Measurements from ENCODE around the gene SPATA33. TPM values are rescaled to one million over a fixed set of nuclear protein-coding genes. Genes with fewer than 3 reads are reported as not detected.
"Not testable (repeated sequence)": the region's sequence is repeated elsewhere in the genome, so short reads cannot be mapped to it uniquely, and the experiment has no call there.

SPATA33 gene
- total and polyA plus RNA-seq, 2 experiments from 2014 or later: 4.4 to 16.8 TPM

DNA sequence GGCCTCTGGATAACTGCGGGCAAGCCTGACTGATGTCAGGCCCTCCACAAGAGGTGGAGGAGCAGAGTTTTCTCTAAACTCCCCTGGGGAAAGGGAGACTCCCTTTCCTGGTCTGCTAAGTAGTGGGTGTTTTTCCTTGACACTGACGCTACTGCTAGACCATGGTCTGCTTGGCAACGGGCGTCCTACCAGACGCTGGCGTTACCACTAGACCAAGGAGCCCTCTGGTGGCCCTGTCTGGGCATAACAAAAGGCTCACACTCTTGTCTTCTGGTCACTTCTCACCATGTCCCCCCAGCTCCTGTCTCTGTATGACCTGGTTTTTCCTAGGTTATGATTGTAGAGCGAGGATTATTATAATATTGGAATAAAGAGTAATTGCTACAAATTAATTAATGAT lies 9.4 kb downstream of the SPATA33 start:
- not testable (repeated sequence) for H3K4me1 ChIP-seq (ENCODE audit: insufficient read depth); H3K27me3 ChIP-seq; H3K79me2 ChIP-seq; H4K20me1 ChIP-seq (ENCODE audit: insufficient read depth, poor library complexity, severe bottlenecking); H3K36me3 ChIP-seq (replicated peaks; ENCODE audit: insufficient read depth, low read depth); H2AFZ ChIP-seq; H3K4me2 ChIP-seq; H3K9me2 ChIP-seq (replicated peaks; ENCODE audit: insufficient read depth); H3K27ac ChIP-seq; H3K4me3 ChIP-seq; DNase-seq (ENCODE audit: low spot score); H3K9me3 ChIP-seq (ENCODE audit: low read depth)
- TF ChIP-seq, protein P1, sequence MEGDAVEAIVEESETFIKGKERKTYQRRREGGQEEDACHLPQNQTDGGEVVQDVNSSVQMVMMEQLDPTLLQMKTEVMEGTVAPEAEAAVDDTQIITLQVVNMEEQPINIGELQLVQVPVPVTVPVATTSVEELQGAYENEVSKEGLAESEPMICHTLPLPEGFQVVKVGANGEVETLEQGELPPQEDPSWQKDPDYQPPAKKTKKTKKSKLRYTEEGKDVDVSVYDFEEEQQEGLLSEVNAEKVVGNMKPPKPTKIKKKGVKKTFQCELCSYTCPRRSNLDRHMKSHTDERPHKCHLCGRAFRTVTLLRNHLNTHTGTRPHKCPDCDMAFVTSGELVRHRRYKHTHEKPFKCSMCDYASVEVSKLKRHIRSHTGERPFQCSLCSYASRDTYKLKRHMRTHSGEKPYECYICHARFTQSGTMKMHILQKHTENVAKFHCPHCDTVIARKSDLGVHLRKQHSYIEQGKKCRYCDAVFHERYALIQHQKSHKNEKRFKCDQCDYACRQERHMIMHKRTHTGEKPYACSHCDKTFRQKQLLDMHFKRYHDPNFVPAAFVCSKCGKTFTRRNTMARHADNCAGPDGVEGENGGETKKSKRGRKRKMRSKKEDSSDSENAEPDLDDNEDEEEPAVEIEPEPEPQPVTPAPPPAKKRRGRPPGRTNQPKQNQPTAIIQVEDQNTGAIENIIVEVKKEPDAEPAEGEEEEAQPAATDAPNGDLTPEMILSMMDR (IDR thresholded peaks at IDR 0.05; ENCODE audit: poor library complexity): peak; percentile 11
- 73% methylated on average over 7 of the region's 7 CpGs for WGBS (ENCODE audit: low lambda C conversion rate, missing lambda C conversion rate)

DNA sequence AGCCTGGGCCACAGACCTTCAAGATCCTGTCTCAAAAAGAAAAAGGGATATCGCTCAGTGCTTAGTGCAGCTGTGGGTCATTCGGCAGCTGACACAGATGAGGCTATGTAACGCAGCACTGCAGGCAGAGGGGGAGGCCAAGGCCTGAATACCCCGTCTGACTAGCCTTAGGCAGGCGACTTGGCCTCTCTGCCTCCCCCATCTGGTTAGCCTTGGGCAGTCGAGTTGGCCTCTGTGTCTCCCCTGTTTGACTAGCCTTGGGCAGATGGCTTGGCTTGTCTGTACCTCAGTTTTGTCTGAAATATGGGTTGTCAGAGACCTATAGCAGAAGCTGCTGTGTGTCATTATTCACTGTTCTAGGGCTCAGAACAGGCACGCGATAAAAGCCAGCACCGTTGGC lies 10.0 kb downstream of the SPATA33 start:
- DNase-seq (ENCODE audit: low spot score): no peak
- Histone ChIP-seq H3K9me3 (ENCODE audit: low read depth) (no peaks in the 10 kb centered on the region), H3K4me1 (ENCODE audit: insufficient read depth) (peaks cover 7% of the 10 kb centered on the region), H4K20me1 (ENCODE audit: insufficient read depth, poor library complexity, severe bottlenecking) (no peaks in the 10 kb centered on the region), H3K27me3 (no peaks in the 10 kb centered on the region), H3K27ac (no peak overlapping the region), H3K36me3 (replicated peaks; ENCODE audit: insufficient read depth, low read depth) (no peaks in the 10 kb centered on the region), H3K4me2 (no peak overlapping the region), H2AFZ (no peak overlapping the region), H3K79me2 (no peaks in the 10 kb centered on the region), H3K4me3 (no peak overlapping the region), H3K9me2 (replicated peaks; ENCODE audit: insufficient read depth) (no peaks in the 10 kb centered on the region)
- WGBS (ENCODE audit: low lambda C conversion rate, missing lambda C conversion rate): 86% methylated on average over 9 of the region's 9 CpGs
- TF ChIP-seq EZH2 (IDR thresholded peaks at IDR 0.05; ENCODE audit: borderline replicate concordance) (no peak), EZH2phosphoT487 (IDR thresholded peaks at IDR 0.05; ENCODE audit: low read depth, severe bottlenecking, unreplicated experiment) (no peak)
- TF ChIP-seq, protein P1 (IDR thresholded peaks at IDR 0.05; ENCODE audit: poor library complexity): no peak

DNA sequence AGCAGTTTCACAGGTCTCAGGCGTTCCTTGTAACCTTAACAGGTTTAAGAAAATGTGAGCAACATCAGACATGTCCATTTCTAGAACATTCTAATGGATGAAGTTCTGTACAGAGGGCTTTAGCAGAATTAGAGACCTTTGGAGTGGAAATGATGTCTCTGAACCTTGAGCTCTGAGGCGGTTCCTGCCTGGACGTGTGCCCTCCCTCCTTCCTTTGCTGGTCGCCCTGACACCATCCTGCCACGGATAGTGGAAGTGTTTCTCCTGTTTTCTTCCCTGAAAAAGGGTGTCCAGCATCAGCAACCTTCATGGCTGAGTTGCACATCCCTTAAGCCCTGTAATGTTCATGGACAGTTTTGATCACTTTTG lies 11.1 kb downstream of the SPATA33 start:
- no peaks in the 10 kb centered on the region for H3K9me2 ChIP-seq (replicated peaks; ENCODE audit: insufficient read depth)
- no peak overlapping the region for H3K27ac ChIP-seq
- no peaks in the 10 kb centered on the region for H3K36me3 ChIP-seq (replicated peaks; ENCODE audit: insufficient read depth, low read depth)
- TF ChIP-seq EZH2 (IDR thresholded peaks at IDR 0.05; ENCODE audit: borderline replicate concordance) (no peak), EZH2phosphoT487 (IDR thresholded peaks at IDR 0.05; ENCODE audit: low read depth, severe bottlenecking, unreplicated experiment) (no peak)
- TF ChIP-seq, protein P1 (IDR thresholded peaks at IDR 0.05; ENCODE audit: poor library complexity): no peak
- H3K4me3 ChIP-seq: no peak overlapping the region
- no peaks in the 10 kb centered on the region for H3K9me3 ChIP-seq (ENCODE audit: low read depth)
- 95% methylated on average over 5 of the region's 5 CpGs for WGBS (ENCODE audit: low lambda C conversion rate, missing lambda C conversion rate)
- no peaks in the 10 kb centered on the region for H3K27me3 ChIP-seq
- no peak overlapping the region for H3K4me2 ChIP-seq
- no peak for DNase-seq (ENCODE audit: low spot score)
- no peaks in the 10 kb centered on the region for H4K20me1 ChIP-seq (ENCODE audit: insufficient read depth, poor library complexity, severe bottlenecking)
- peaks cover 7% of the 10 kb centered on the region for H3K4me1 ChIP-seq (ENCODE audit: insufficient read depth)
- H2AFZ ChIP-seq: no peak overlapping the region
- H3K79me2 ChIP-seq: no peaks in the 10 kb centered on the region

DNA sequence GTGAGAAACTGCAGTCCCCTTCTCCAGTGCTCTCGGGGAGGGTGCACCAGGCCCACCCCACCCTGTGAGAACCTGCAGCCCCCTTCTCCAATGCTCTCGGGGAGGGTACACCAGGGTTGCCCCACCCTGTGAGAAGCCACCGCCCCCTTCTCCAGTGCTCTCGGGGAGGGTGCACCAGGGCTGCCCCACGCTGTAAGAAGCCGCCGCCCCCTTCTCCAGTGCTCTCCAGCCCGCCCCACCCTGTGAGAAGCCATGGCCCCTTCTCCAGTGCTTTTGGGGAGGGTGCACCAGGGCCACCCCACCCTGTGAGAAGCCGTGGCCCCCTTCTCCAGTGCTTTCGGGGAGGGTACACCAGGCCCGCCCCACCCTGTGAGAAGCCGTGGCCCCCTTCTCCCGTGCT lies 12.1 kb downstream of the SPATA33 start:
- Histone ChIP-seq H4K20me1 (ENCODE audit: insufficient read depth, poor library complexity, severe bottlenecking) (no peaks in the 10 kb centered on the region), H3K27me3 (no peaks in the 10 kb centered on the region), H3K4me2 (no peak overlapping the region), H3K36me3 (replicated peaks; ENCODE audit: insufficient read depth, low read depth) (no peaks in the 10 kb centered on the region), H3K9me3 (ENCODE audit: low read depth) (no peaks in the 10 kb centered on the region), H2AFZ (no peak overlapping the region), H3K27ac (no peak overlapping the region), H3K4me1 (ENCODE audit: insufficient read depth) (peaks cover 7% of the 10 kb centered on the region), H3K4me3 (no peak overlapping the region), H3K79me2 (no peaks in the 10 kb centered on the region), H3K9me2 (replicated peaks; ENCODE audit: insufficient read depth) (no peaks in the 10 kb centered on the region)
- 100% methylated on average over 4 of the region's 13 CpGs for WGBS (ENCODE audit: low lambda C conversion rate, missing lambda C conversion rate)
- DNase-seq (ENCODE audit: low spot score): no peak
- TF ChIP-seq, protein P1 (IDR thresholded peaks at IDR 0.05; ENCODE audit: poor library complexity): no peak
- TF ChIP-seq EZH2 (IDR thresholded peaks at IDR 0.05; ENCODE audit: borderline replicate concordance) (no peak), EZH2phosphoT487 (IDR thresholded peaks at IDR 0.05; ENCODE audit: low read depth, severe bottlenecking, unreplicated experiment) (no peak)

All from hepatocyte (in vitro differentiated cells).